ENCODE data around the gene HSPA5. TPM values are rescaled to one million over a fixed set of nuclear protein-coding genes. Genes with fewer than 3 reads are reported as not detected.
"Not testable (repeated sequence)": the region's sequence is repeated elsewhere in the genome, so short reads cannot be mapped to it uniquely, and the experiment has no call there.

Gene HSPA5
- total RNA-seq: 23.6 TPM

- DNase-seq (ENCODE audit: low spot score in 2 of 2) (peak; percentile 90 to 96), FAIRE-seq (peak; percentile 97)
Observed at GRCh38 chr9:125241000-125241862, at the start of gene HSPA5. HSPA5 (minus strand) TSS chr9:125241343; CDS start chr9:125241126, 217 bp downstream.

- not testable (repeated sequence) for DNase-seq (ENCODE audit: low spot score in 2 of 2); FAIRE-seq
Observed at GRCh38 chr9:125286935-125287433, 45.8 kb upstream of the HSPA5 start.

GRCh38 chr9:125284855-125285254 is 43.7 kb upstream of the HSPA5 start:
- FAIRE-seq (no peak), DNase-seq (ENCODE audit: low spot score in 2 of 2) (no peak)

- no peak for DNase-seq (ENCODE audit: low spot score in 2 of 2)
- FAIRE-seq: no peak
Observed at GRCh38 chr9:125280945-125281344, 39.8 kb upstream of the HSPA5 start.

GRCh38 chr9:125277411-125277810 is 36.3 kb upstream of the HSPA5 start:
- DNase-seq (ENCODE audit: low spot score in 2 of 2) (no peak), FAIRE-seq (no peak)

GRCh38 chr9:125276771-125277170 is 35.6 kb upstream of the HSPA5 start:
- FAIRE-seq: no peak

GRCh38 chr9:125272697-125273096 is 31.6 kb upstream of the HSPA5 start:
- no peak for DNase-seq (ENCODE audit: low spot score in 2 of 2)
- no peak for FAIRE-seq

More at GRCh38 chr9:125276771-125277170, 35.6 kb upstream of the HSPA5 start:
- DNase-seq (ENCODE audit: low spot score in 2 of 2): no peak

GRCh38 chr9:125271081-125271480 is 29.9 kb upstream of the HSPA5 start:
- FAIRE-seq (no peak), DNase-seq (ENCODE audit: low spot score in 2 of 2) (no peak)

GRCh38 chr9:125269014-125269397 is 27.9 kb upstream of the HSPA5 start:
- DNase-seq (ENCODE audit: low spot score in 2 of 2): no peak
- FAIRE-seq: no peak

- DNase-seq (ENCODE audit: low spot score in 2 of 2) (no peak), FAIRE-seq (no peak)
Observed at GRCh38 chr9:125268394-125269013, 27.4 kb upstream of the HSPA5 start.

- FAIRE-seq; DNase-seq (ENCODE audit: low spot score in 2 of 2): not testable (repeated sequence)
Observed at GRCh38 chr9:125264068-125264467, 22.9 kb upstream of the HSPA5 start.

- no peak for DNase-seq (ENCODE audit: low spot score in 2 of 2)
- FAIRE-seq: no peak
Observed at GRCh38 chr9:125262294-125262991, 21.3 kb upstream of the HSPA5 start.

GRCh38 chr9:125261501-125262293 is 20.6 kb upstream of the HSPA5 start, which contains the start of gene GAPVD1:
GAPVD1 (plus strand) TSS chr9:125261826; CDS start chr9:125298922, 37,096 bp downstream.
- FAIRE-seq: no peak

GRCh38 chr9:125260561-125260960 is 19.4 kb upstream of the HSPA5 start:
- FAIRE-seq: no peak
- DNase-seq (ENCODE audit: low spot score in 2 of 2): no peak

More at GRCh38 chr9:125261501-125262293, 20.6 kb upstream of the HSPA5 start, which contains the start of gene GAPVD1:
- peak; percentile 93 to 96 for DNase-seq (ENCODE audit: low spot score in 2 of 2)

- DNase-seq (ENCODE audit: low spot score in 2 of 2) (no peak), FAIRE-seq (no peak)
Observed at GRCh38 chr9:125258832-125259534, 17.8 kb upstream of the HSPA5 start.

- DNase-seq (ENCODE audit: low spot score in 2 of 2) (no peak), FAIRE-seq (no peak)
Observed at GRCh38 chr9:125258160-125258785, 17.1 kb upstream of the HSPA5 start.

- DNase-seq (ENCODE audit: low spot score in 2 of 2) (no peak), FAIRE-seq (no peak)
Observed at GRCh38 chr9:125255781-125256391, 14.7 kb upstream of the HSPA5 start.

GRCh38 chr9:125254231-125254630 is 13.1 kb upstream of the HSPA5 start:
- FAIRE-seq: no peak

More at GRCh38 chr9:125254231-125254630, 13.1 kb upstream of the HSPA5 start:
- DNase-seq (ENCODE audit: low spot score in 2 of 2): no peak

Data from frontal cortex (tissue), 4 donors.